Measurements from ENCODE around the gene ALG5.

DNA sequence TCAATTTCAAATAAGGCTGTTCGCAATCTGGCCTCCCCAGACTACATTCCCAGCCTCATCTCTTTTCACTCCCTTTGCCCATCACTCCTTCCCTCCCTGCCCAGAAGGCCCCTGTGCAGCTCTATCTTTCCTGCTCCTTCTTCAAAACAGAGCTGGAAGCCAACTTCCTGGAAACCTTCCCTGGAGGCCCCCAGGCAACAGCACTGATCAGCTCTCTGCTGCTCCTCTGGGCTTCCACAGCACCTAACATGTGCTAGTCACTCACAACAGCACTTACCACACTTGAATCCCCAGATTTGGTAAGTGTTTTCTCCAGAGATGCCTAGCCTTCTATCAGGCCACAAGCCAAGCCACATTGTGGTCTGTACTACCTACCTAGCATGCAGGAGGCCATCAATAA is 88.6 kb downstream of the ALG5 start:
- TF ChIP-seq ZFP3 (CRISPR knock-in tag; IDR thresholded peaks at IDR 0.05) (no peak), RARB (CRISPR knock-in tag; IDR thresholded peaks at IDR 0.05) (no peak)

Data from SK-N-SH treated with all-trans-retinoic acid at 6 μM for 48 hours (cell line).